ENCODE results near the gene RTN4RL1.

GRCh38 chr17:2060681-2061440, 35.7 kb upstream of the RTN4RL1 start:
- TF ChIP-seq POLR2A (IDR thresholded peaks at IDR 0.05) (no peak), CTCF (IDR thresholded peaks at IDR 0.05) (no peak)

Data from right lobe of liver (tissue), 4 donors.